OCI-M2 (cell line): Measurements from ENCODE around the gene PHOX2A.
"Not testable (repeated sequence)": the region's sequence is repeated elsewhere in the genome, so short reads cannot be mapped to it uniquely, and the experiment has no call there.

ENCODE experiments used
- DNase-seq: peaks from one replicate; lab custom pipeline; 2025; ENCODE audit not compliant: unreplicated experiment; lab: John Stamatoyannopoulos, UW

The PHOX2A gene

GRCh38 chr11:72244060-72244360 is at the start of gene PHOX2A:
TSS of gene PHOX2A (minus strand) at chr11:72244176. CDS start at chr11:72244004, 172 bp downstream.
- no peak for DNase-seq

GRCh38 chr11:72293391-72293790 is 49.4 kb upstream of the PHOX2A start:
- no peak for DNase-seq

GRCh38 chr11:72292106-72292785 is 48.3 kb upstream of the PHOX2A start:
- DNase-seq: no peak

GRCh38 chr11:72290741-72291140 is 46.8 kb upstream of the PHOX2A start:
- DNase-seq: not testable (repeated sequence)

GRCh38 chr11:72287293-72287692 is 43.3 kb upstream of the PHOX2A start:
- no peak for DNase-seq

- DNase-seq: no peak
Observed at GRCh38 chr11:72283947-72284346, 40.0 kb upstream of the PHOX2A start.

- no peak for DNase-seq
Observed at GRCh38 chr11:72280726-72281315, 36.8 kb upstream of the PHOX2A start.

GRCh38 chr11:72280037-72280436 is 36.1 kb upstream of the PHOX2A start:
- no peak for DNase-seq

- DNase-seq: no peak
Observed at GRCh38 chr11:72278905-72279304, 34.9 kb upstream of the PHOX2A start.

- DNase-seq: no peak
Observed at GRCh38 chr11:72274435-72274834, 30.5 kb upstream of the PHOX2A start.

GRCh38 chr11:72271980-72272379 is 28.0 kb upstream of the PHOX2A start:
- DNase-seq: no peak

GRCh38 chr11:72267956-72268617 is 24.1 kb upstream of the PHOX2A start:
- DNase-seq: no peak

GRCh38 chr11:72266960-72267359 is 23.0 kb upstream of the PHOX2A start:
- DNase-seq: not testable (repeated sequence)

GRCh38 chr11:72265951-72266350 is 22.0 kb upstream of the PHOX2A start:
- no peak for DNase-seq

GRCh38 chr11:72263361-72263760 is 19.4 kb upstream of the PHOX2A start:
- no peak for DNase-seq

- DNase-seq: no peak
Observed at GRCh38 chr11:72260574-72260973, 16.6 kb upstream of the PHOX2A start.

GRCh38 chr11:72259490-72259889 is 15.5 kb upstream of the PHOX2A start:
- no peak for DNase-seq

- no peak for DNase-seq
Observed at GRCh38 chr11:72257570-72257969, 13.6 kb upstream of the PHOX2A start.

GRCh38 chr11:72254299-72254993 is 10.5 kb upstream of the PHOX2A start:
- no peak for DNase-seq

GRCh38 chr11:72253392-72253791 is 9.4 kb upstream of the PHOX2A start:
- DNase-seq: no peak

- DNase-seq: no peak
Observed at GRCh38 chr11:72251614-72252013, 7.6 kb upstream of the PHOX2A start.
